HepG2 (cell line): ENCODE data around the gene RNF114. TPM values are rescaled to one million over a fixed set of nuclear protein-coding genes. Genes with fewer than 3 reads are reported as not detected.

Source experiments
- ATAC-seq: fragments of 200-7000 bp; cut with Tn5 transposase; 3 replicates; pipeline ENCODE4 v1.9.1; 2020; ENCODE audit warnings: mild to moderate bottlenecking, moderate library complexity
- BruUV-seq: library from RNA; stranded (reverse); fragments of 400-500 nt; replicated peaks from 2 replicates; lab custom pipeline; 2021; lab: Mats Ljungman, UMichigan
- CTCF ChIA-PET: fragments of 300-600 bp; formaldehyde crosslinking; extraction: SDS; loops from one replicate; lab custom pipeline; 2021; ENCODE audit warnings: low total read pairs, inconsistent platforms, low intra/inter-chr PET ratio; lab: Yijun Ruan, JAX
- POLR2A ChIA-PET: fragments of 350-600 bp; sonication (Branson Sonifier 250); formaldehyde crosslinking; loops from one replicate; lab custom pipeline; 2020; ENCODE audit warnings: antibody characterized with exemption, inconsistent platforms; lab: Yijun Ruan, JAX
- DNase-seq: peaks from one replicate; pipeline ENCODE4 v3.0.0-alpha.2; 2015; ENCODE audit warnings: low spot score
- FAIRE-seq: peaks from 3 replicates; lab custom pipeline; 2011; peaks lifted over from hg19 to GRCh38; lab: Jason Lieb, UNC
- H2AFZ ChIP-seq: one replicate; pipeline ENCODE4 v1.6.1; 2011; ENCODE audit warnings: low read length, inconsistent platforms
- H3K27ac ChIP-seq: fragments of 300-600 bp; 3 replicates; pipeline ENCODE4 v1.8.0; 2011; ENCODE audit warnings: mixed run types, mild to moderate bottlenecking, mixed read lengths, low read length, inconsistent platforms; ENCODE audit not compliant: insufficient read depth; ENCODE audit errors: extremely low read length
- H3K27me3 ChIP-seq, 2 experiments: fragments of 200-600 bp in 1 of 2; 2 replicates in 1 of 2; 3 replicates in 1 of 2; pipeline versions ENCODE4 v1.6.0 to v1.8.0; 2011; ENCODE audit warnings: low read length in 2 of 2, mild to moderate bottlenecking in 2 of 2, moderate library complexity in 2 of 2, inconsistent platforms in 1 of 2; ENCODE audit not compliant: insufficient read depth in 2 of 2, control insufficient read depth in 1 of 2
- H3K36me3 ChIP-seq, 2 experiments: fragments of 200-600 bp in 1 of 2; replicated peaks in 1 of 2; 2 replicates in 1 of 2; 3 replicates in 1 of 2; pipeline versions ENCODE4 v1.5.1 to v1.8.0; 2011; ENCODE audit warnings: low read length in 2 of 2, inconsistent platforms in 1 of 2; ENCODE audit not compliant: insufficient read depth in 2 of 2, control insufficient read depth in 1 of 2
- H3K4me1 ChIP-seq: 2 replicates; pipeline ENCODE4 v1.5.1; 2012; ENCODE audit warnings: low read length, inconsistent platforms; ENCODE audit not compliant: insufficient read depth
- H3K4me2 ChIP-seq: 2 replicates; pipeline ENCODE4 v1.6.0; 2011; ENCODE audit warnings: low read depth, low read length, inconsistent platforms
- H3K4me3 ChIP-seq, 3 experiments: fragments of 200-600 bp in 1 of 3; sonication (generic), shearing (Covaris generic) in 1 of 3; replicated peaks in 1 of 3; 2 replicates each; pipeline ENCODE4 v1.5.1; 2011 to 2016; ENCODE audit warnings: low read length in 3 of 3, inconsistent platforms in 2 of 3, low read depth in 2 of 3, mild to moderate bottlenecking in 2 of 3, control low read depth in 1 of 3, mixed read lengths in 1 of 3; ENCODE audit not compliant: insufficient read depth in 1 of 3
- H3K79me2 ChIP-seq: one replicate; pipeline ENCODE4 v1.6.1; 2011; ENCODE audit warnings: low read length, inconsistent platforms; ENCODE audit not compliant: insufficient read depth
- H3K9ac ChIP-seq: 2 replicates; pipeline ENCODE4 v1.6.0; 2011; ENCODE audit warnings: mild to moderate bottlenecking, low read depth, low read length, inconsistent platforms; ENCODE audit not compliant: insufficient read depth
- H3K9me3 ChIP-seq: 2 replicates; pipeline ENCODE4 v1.5.1; 2012; ENCODE audit warnings: mild to moderate bottlenecking, low read length
- H4K20me1 ChIP-seq: 2 replicates; pipeline ENCODE4 v1.6.0; 2011; ENCODE audit warnings: inconsistent platforms, mild to moderate bottlenecking, low read length, moderate library complexity; ENCODE audit not compliant: insufficient read depth
- ARNT ChIP-seq: fragments of 450-650 bp; IDR thresholded peaks from 2 replicates; pipeline ENCODE4 v1.6.1; 2017
- SPEN ChIP-seq: sonication (generic); formaldehyde crosslinking; IDR thresholded peaks from 2 replicates; pipeline ENCODE4 v1.5.1; 2020; ENCODE audit warnings: low read depth, mild to moderate bottlenecking, missing genetic modification reagents
- ZBTB1 ChIP-seq: sonication (generic); formaldehyde crosslinking; IDR thresholded peaks from 2 replicates; pipeline ENCODE4 v1.4.0; 2020; ENCODE audit warnings: missing genetic modification reagents, borderline replicate concordance
- ZFP91 ChIP-seq: sonication (generic); formaldehyde crosslinking; IDR thresholded peaks from 2 replicates; pipeline ENCODE4 v1.9.0; 2022; ENCODE audit warnings: missing genetic modification reagents, mild to moderate bottlenecking, borderline replicate concordance
- ZNF407 ChIP-seq: sonication (generic); formaldehyde crosslinking; IDR thresholded peaks from one replicate; pipeline ENCODE4 v1.5.1; 2020; ENCODE audit warnings: mild to moderate bottlenecking, missing genetic modification reagents; ENCODE audit errors: not compliant biosample characterization
- ZNF546 ChIP-seq: sonication (generic); formaldehyde crosslinking; conservative IDR thresholded peaks from 2 replicates; pipeline ENCODE4 v1.8.1; 2023; ENCODE audit warnings: mild to moderate bottlenecking, missing genetic modification reagents
- ZNF709 ChIP-seq: sonication (generic); formaldehyde crosslinking; IDR thresholded peaks from 2 replicates; pipeline ENCODE4 v1.5.0; 2020; ENCODE audit warnings: mild to moderate bottlenecking, missing genetic modification reagents
- ZNF773 ChIP-seq: sonication (generic); formaldehyde crosslinking; IDR thresholded peaks from 2 replicates; pipeline ENCODE4 v1.4.0; 2020; ENCODE audit warnings: missing genetic modification reagents, borderline replicate concordance
- WGBS: methylation state at CpG from one replicate; pipeline ENCODE4 v1.1.6; 2017; ENCODE audit warnings: low lambda C conversion rate; 5-methylcytosine and 5-hydroxymethylcytosine counted together
- in situ Hi-C: cut with HindIII; loops from 2 replicates; pipeline ENCODE4 v1.10.0; 2017; ENCODE audit warnings: low pct_unique_long_range_greater_than_20kb; ENCODE audit not compliant: extremely low pct_ligation_motif_present
- intact Hi-C: fragments of 100-400 bp; cut with micrococcal nuclease; formaldehyde crosslinking; loops from one replicate; pipeline ENCODE4 v1.10.0; 2022; ENCODE audit not compliant: unreplicated experiment
- polyA plus RNA-seq, 8 experiments: library from polyadenylated mRNA; depleted of rRNA in 3 of 8; stranded (reverse) in 7 of 8; unstranded in 1 of 8; fragments of >200 nt; fragmentation: Illumina TruSeq in 4 of 8; extraction: Trizol in 4 of 8; gene quantifications; 2 replicates each; pipeline versions ENCODE4 v1.2.1 to v1.2.3, GENCODE V29; 2011 to 2016; ENCODE audit warnings: low read depth in 4 of 8, missing spikeins in 1 of 8, mixed read lengths in 1 of 8; ENCODE audit not compliant: insufficient read depth in 1 of 8
- total RNA-seq, 5 experiments: library from RNA; depleted of rRNA; stranded (reverse); fragments of >200 nt; fragmentation: Illumina TruSeq; extraction: Trizol; gene quantifications; 2 replicates each; pipeline ENCODE4 v1.2.3, GENCODE V29; 2016; ENCODE audit warnings: low read depth in 1 of 5

The RNF114 gene
- total and polyA plus RNA-seq, 2 of the 13 experiments (the other 11 are each of a cell fraction or from before 2014, with no cell fraction given), result 119 to 126 TPM

- TF ChIP-seq ZNF709 (CRISPR knock-in tag), result no peak
- peaks cover 33% of the 10 kb centered on the region for H3K4me1 ChIP-seq
- intact Hi-C loops, result no loop called here
Observed at GRCh38 chr20:49951151-49951550, 15.0 kb downstream of the RNF114 start.

GRCh38 chr20:49955167-49955566, 19.0 kb downstream of the RNF114 start:
- in situ Hi-C loops (no loop called here), intact Hi-C loops (no loop called here)
- H3K4me2 ChIP-seq, result no peak overlapping the region
- no peak overlapping the region for H2AFZ ChIP-seq
- ChIA-PET POLR2A (no interaction called here), CTCF (interaction anchor here (0.6 kb wide), 1 partner anchor 452 kb away, joined by 3 read pairs; no protein-coding TSS in a partner anchor)
- H4K20me1 ChIP-seq, result no peaks in the 10 kb centered on the region
- DNase-seq, result no peak
- 98% methylated on average over 3 of the region's 3 CpGs for WGBS
- BruUV-seq, result no TSS peak
- peaks cover 31 to 68% of the 10 kb centered on the region in 2 experiments for H3K36me3 ChIP-seq
- H3K27ac ChIP-seq, result no peak overlapping the region
- no peaks in the 10 kb centered on the region for H3K27me3 ChIP-seq
- peak; percentile 21 for ATAC-seq
- no peaks in the 10 kb centered on the region for H3K9me3 ChIP-seq
- FAIRE-seq, result no peak
- peaks cover 16% of the 10 kb centered on the region for H3K4me1 ChIP-seq
- H3K4me3 ChIP-seq, result no peak overlapping the region
- H3K79me2 ChIP-seq, result no peaks in the 10 kb centered on the region
- H3K9ac ChIP-seq, result no peak overlapping the region
- no peak for TF ChIP-seq ZBTB1
- TF ChIP-seq ARNT, result no peak
- TF ChIP-seq ZNF407 (CRISPR knock-in tag), result no peak
- no peak for TF ChIP-seq SPEN (CRISPR knock-in tag)
- TF ChIP-seq ZFP91 (CRISPR knock-in tag), result peak; percentile 27; the same call in 1 of the 2 replicates
- TF ChIP-seq ZNF773 (CRISPR knock-in tag), result no peak
- TF ChIP-seq ZNF546 (CRISPR knock-in tag), result no peak

More at GRCh38 chr20:49951151-49951550, 15.0 kb downstream of the RNF114 start:
- H3K4me3 ChIP-seq, result no peak overlapping the region
- H3K27me3 ChIP-seq, result no peaks in the 10 kb centered on the region
- H3K79me2 ChIP-seq, result peaks cover 7% of the 10 kb centered on the region
- no peak overlapping the region for H3K27ac ChIP-seq
- no peak overlapping the region for H3K9ac ChIP-seq
- 93% methylated on average over 4 of the region's 4 CpGs for WGBS
- no peak for DNase-seq
- in situ Hi-C loops, result no loop called here
- no peaks in the 10 kb centered on the region for H3K9me3 ChIP-seq
- CTCF ChIA-PET, result no interaction called here
- no peak overlapping the region for H2AFZ ChIP-seq
- POLR2A ChIA-PET, result interaction anchor here (1.2 to 4.9 kb wide), 2 partner anchors 9 to 15 kb away, joined by 3 to 13 read pairs; partner anchors contain the start of gene RNF114
- BruUV-seq, result no TSS peak
- no peaks in the 10 kb centered on the region for H4K20me1 ChIP-seq
- FAIRE-seq, result no peak
- peaks cover 44 to 82% of the 10 kb centered on the region in 2 experiments for H3K36me3 ChIP-seq
- no peak overlapping the region for H3K4me2 ChIP-seq
- no peak for ATAC-seq
